ENCODE results near the gene SHOC2.

Gene SHOC2

GRCh38 chr10:110923856-110924493, 4.6 kb downstream of the SHOC2 start:
- TF ChIP-seq TAF1 (IDR thresholded peaks at IDR 0.05; ENCODE audit: borderline replicate concordance, insufficient read depth, low read length) (no peak), FOXP2 (optimal IDR thresholded peaks at IDR 0.05; ENCODE audit: borderline replicate concordance, extremely low read depth, extremely low read length, insufficient read depth) (no peak), POLR2AphosphoS5 (IDR thresholded peaks at IDR 0.05; ENCODE audit: low read depth, low read length) (no peak), SIN3A (IDR thresholded peaks at IDR 0.05; ENCODE audit: borderline replicate concordance, insufficient read depth, low read length) (no peak)
- TF ChIP-seq, protein P1, sequence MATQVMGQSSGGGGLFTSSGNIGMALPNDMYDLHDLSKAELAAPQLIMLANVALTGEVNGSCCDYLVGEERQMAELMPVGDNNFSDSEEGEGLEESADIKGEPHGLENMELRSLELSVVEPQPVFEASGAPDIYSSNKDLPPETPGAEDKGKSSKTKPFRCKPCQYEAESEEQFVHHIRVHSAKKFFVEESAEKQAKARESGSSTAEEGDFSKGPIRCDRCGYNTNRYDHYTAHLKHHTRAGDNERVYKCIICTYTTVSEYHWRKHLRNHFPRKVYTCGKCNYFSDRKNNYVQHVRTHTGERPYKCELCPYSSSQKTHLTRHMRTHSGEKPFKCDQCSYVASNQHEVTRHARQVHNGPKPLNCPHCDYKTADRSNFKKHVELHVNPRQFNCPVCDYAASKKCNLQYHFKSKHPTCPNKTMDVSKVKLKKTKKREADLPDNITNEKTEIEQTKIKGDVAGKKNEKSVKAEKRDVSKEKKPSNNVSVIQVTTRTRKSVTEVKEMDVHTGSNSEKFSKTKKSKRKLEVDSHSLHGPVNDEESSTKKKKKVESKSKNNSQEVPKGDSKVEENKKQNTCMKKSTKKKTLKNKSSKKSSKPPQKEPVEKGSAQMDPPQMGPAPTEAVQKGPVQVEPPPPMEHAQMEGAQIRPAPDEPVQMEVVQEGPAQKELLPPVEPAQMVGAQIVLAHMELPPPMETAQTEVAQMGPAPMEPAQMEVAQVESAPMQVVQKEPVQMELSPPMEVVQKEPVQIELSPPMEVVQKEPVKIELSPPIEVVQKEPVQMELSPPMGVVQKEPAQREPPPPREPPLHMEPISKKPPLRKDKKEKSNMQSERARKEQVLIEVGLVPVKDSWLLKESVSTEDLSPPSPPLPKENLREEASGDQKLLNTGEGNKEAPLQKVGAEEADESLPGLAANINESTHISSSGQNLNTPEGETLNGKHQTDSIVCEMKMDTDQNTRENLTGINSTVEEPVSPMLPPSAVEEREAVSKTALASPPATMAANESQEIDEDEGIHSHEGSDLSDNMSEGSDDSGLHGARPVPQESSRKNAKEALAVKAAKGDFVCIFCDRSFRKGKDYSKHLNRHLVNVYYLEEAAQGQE (IDR thresholded peaks at IDR 0.05; ENCODE audit: insufficient read depth in 1 of 2, low read depth in 2 of 2, low read length in 2 of 2) = no peak

DNA sequence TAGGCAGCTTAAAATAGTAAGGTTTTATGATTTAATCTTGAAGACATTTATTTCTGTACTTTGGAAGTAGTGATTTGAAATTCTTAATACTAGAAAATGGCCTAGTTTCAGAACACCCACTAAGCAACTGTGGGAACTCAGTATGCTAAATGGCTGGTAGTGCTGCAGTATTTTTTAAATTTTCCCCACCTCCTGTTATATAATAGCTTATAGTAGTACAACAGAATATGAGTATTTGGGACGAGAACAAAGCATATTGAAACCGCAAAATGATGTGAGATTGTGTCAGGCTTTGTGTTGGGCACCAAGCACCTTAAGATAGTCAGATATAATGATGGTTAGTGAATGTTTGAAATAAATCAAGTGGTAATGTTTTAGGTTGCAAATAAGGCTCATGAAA, 8.1 kb downstream of the SHOC2 start:
- TF ChIP-seq SIN3A (IDR thresholded peaks at IDR 0.05; ENCODE audit: borderline replicate concordance, insufficient read depth, low read length) (no peak), TAF1 (IDR thresholded peaks at IDR 0.05; ENCODE audit: borderline replicate concordance, insufficient read depth, low read length) (no peak), FOXP2 (optimal IDR thresholded peaks at IDR 0.05; ENCODE audit: borderline replicate concordance, extremely low read depth, extremely low read length, insufficient read depth) (no peak), POLR2AphosphoS5 (IDR thresholded peaks at IDR 0.05; ENCODE audit: low read depth, low read length) (no peak)
- TF ChIP-seq, protein P1 (IDR thresholded peaks at IDR 0.05; ENCODE audit: insufficient read depth in 1 of 2, low read depth in 2 of 2, low read length in 2 of 2) = no peak

GRCh38 chr10:110931769-110932381, 12.5 kb downstream of the SHOC2 start:
- TF ChIP-seq TAF1 (IDR thresholded peaks at IDR 0.05; ENCODE audit: borderline replicate concordance, insufficient read depth, low read length) (no peak), POLR2AphosphoS5 (IDR thresholded peaks at IDR 0.05; ENCODE audit: low read depth, low read length) (no peak), FOXP2 (optimal IDR thresholded peaks at IDR 0.05; ENCODE audit: borderline replicate concordance, extremely low read depth, extremely low read length, insufficient read depth) (no peak), SIN3A (IDR thresholded peaks at IDR 0.05; ENCODE audit: borderline replicate concordance, insufficient read depth, low read length) (no peak)
- TF ChIP-seq, protein P1 (IDR thresholded peaks at IDR 0.05; ENCODE audit: insufficient read depth in 1 of 2, low read depth in 2 of 2, low read length in 2 of 2) = no peak

GRCh38 chr10:110932505-110933180, 13.2 kb downstream of the SHOC2 start:
- TF ChIP-seq, protein P1 (IDR thresholded peaks at IDR 0.05; ENCODE audit: insufficient read depth in 1 of 2, low read depth in 2 of 2, low read length in 2 of 2) = no peak
- no peak for TF ChIP-seq POLR2AphosphoS5 (IDR thresholded peaks at IDR 0.05; ENCODE audit: low read depth, low read length)
- no peak for TF ChIP-seq FOXP2 (optimal IDR thresholded peaks at IDR 0.05; ENCODE audit: borderline replicate concordance, extremely low read depth, extremely low read length, insufficient read depth)
- no peak for TF ChIP-seq SIN3A (IDR thresholded peaks at IDR 0.05; ENCODE audit: borderline replicate concordance, insufficient read depth, low read length)
- TF ChIP-seq TAF1 (IDR thresholded peaks at IDR 0.05; ENCODE audit: borderline replicate concordance, insufficient read depth, low read length) = no peak
